GM18867 (cell line): ENCODE data around the gene BEAN1.

Experiments
- ATAC-seq: cut with Tn5 transposase; IDR thresholded peaks from one replicate; pipeline ENCODE4 v1.9.1; 2021; ENCODE audit warnings: mild to moderate bottlenecking, moderate library complexity; ENCODE audit not compliant: unreplicated experiment

The BEAN1 gene

GRCh38 chr16:66468321-66468965 lies 41.3 kb downstream of the BEAN1 start:
- no peak for ATAC-seq

- ATAC-seq: no peak
Measured at GRCh38 chr16:66469291-66469946, 42.3 kb downstream of the BEAN1 start.

- ATAC-seq: no peak
Measured at GRCh38 chr16:66469947-66470546, 43.0 kb downstream of the BEAN1 start.

GRCh38 chr16:66470556-66470955 lies 43.5 kb downstream of the BEAN1 start:
- ATAC-seq: no peak

- no peak for ATAC-seq
Measured at GRCh38 chr16:66471264-66471663, 44.2 kb downstream of the BEAN1 start.

- no peak for ATAC-seq
Measured at GRCh38 chr16:66471716-66472393, 44.8 kb downstream of the BEAN1 start.

- no peak for ATAC-seq
Measured at GRCh38 chr16:66473051-66473571, 46.0 kb downstream of the BEAN1 start.

GRCh38 chr16:66473654-66474519 lies 46.8 kb downstream of the BEAN1 start:
- ATAC-seq: no peak

GRCh38 chr16:66474750-66475199 lies 47.7 kb downstream of the BEAN1 start:
- ATAC-seq: peak; percentile 91

- ATAC-seq: no peak
Measured at GRCh38 chr16:66475232-66475631, 48.1 kb downstream of the BEAN1 start.

GRCh38 chr16:66476328-66477027 lies 49.4 kb downstream of the BEAN1 start:
- peak; percentile 39 for ATAC-seq

- no peak for ATAC-seq
Measured at GRCh38 chr16:66477028-66477515, 50.0 kb downstream of the BEAN1 start.

GRCh38 chr16:66478733-66479511 lies 51.8 kb downstream of the BEAN1 start:
- ATAC-seq: peak; percentile 62

- no peak for ATAC-seq
Measured at GRCh38 chr16:66479661-66480264, 52.7 kb downstream of the BEAN1 start.

GRCh38 chr16:66480265-66481080 lies 53.4 kb downstream of the BEAN1 start:
- ATAC-seq: no peak

GRCh38 chr16:66481081-66481942 lies 54.2 kb downstream of the BEAN1 start:
- ATAC-seq: no peak

- ATAC-seq: no peak
Measured at GRCh38 chr16:66481943-66482390, 54.9 kb downstream of the BEAN1 start.
